ENCODE results near the gene RFC2.

RFC2 gene

DNA sequence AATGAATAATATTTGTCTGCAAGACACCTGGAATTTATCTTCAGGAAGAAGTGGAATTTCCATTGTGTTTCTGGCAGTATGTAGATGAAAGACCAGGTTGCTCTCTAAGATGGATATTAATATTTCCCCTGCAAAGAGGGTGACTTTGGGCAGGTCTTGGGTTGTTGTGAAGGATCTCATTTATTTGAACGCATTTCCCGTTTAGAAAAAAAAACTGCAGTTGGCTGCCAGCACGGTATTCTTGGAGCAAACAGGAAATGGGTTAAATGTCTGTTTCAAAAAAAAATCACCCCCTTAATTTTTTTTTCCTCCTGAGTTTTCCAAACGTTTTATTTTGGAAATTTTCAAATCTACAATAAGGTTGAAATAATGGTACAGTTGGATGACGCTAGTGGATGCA is 68.6 kb downstream of the RFC2 start:
- DNase-seq: no peak

DNA sequence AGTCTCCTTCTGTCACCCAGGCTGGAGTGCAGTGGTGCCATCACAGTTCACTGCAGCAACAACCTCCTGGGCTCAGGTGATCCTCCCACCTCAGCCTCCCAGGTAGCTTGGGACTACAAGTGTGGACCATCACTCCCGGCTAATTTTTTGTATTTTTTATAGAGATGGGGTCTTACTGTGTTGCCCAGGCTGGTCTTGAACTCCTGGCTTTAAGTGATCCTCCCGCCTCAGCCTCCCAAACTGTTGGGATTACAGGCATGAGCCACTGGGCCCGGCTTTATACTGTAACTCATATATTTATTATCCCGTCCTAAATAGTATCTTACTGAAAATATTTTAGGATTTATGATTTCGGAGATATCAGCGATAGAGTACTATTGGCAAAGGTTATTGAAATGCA is 69.2 kb downstream of the RFC2 start:
- no peak for DNase-seq

- DNase-seq: no peak
These were observed 70.3 kb downstream of the RFC2 start for GRCh38 chr7:74183653-74184450.

- no peak for DNase-seq
These were observed 71.1 kb downstream of the RFC2 start for GRCh38 chr7:74183142-74183541.

DNA sequence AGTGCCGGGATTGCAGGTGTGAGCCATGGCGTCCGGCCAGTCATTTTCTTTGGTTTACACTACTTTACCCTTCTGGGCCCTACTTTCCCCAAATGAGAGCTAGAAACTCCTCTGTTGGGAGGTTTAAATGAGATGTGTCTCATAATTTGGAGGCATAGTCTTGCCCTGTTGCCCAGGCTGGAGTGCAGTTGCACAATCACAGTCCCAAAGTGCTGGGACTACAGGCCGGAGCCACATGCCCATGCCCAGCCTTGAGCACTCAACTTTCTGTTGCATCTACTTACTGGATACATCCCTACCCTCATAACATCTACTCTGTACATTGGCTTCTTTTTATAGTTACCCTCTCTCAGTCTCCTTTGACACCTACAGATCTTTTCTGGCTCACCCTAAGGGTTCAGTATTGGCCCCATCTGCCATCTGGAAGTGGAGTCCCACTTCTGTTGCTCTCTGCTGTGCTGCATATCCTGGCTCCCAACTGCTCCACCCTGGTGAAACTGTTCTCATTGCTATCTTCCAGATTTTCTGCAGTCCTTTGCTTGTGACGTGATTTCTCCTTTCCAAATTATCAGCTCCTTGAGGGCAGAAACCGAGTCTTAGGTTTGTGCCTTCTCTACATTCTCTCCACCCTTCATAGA is 71.6 kb downstream of the RFC2 start:
- DNase-seq: no peak

DNA sequence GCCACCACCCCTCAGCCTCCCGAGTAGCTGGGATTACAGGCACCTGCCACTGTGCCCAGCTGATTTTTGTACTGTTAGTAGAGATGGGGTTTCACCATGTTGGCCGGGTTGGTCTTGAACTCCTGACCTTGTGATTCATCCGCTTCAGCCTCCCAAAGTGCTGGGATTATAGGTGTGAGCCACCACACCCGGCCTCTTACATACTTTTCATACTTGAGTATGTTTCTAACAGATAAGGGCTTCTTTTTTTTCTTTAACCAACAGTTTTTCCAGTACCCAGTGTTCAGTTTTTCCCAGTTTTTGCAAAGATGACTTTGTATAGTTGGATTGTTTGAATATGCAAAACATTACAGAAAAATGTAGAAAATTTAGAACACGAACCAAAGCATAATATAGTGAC is 72.4 kb downstream of the RFC2 start:
- no peak for DNase-seq

Data from stimulated activated CD4-positive, alpha-beta T cell treated with anti-CD3 and anti-CD28 coated beads, Interleukin-2, amount 100 ng/mL, for 48 hours (primary cell).